Uterus (tissue), 2 donors: ENCODE results near the gene G6PC3.

Experiments
- POLR2A ChIP-seq, 2 donors: fragments of 450-650 bp; IDR thresholded peaks; one replicate each; pipeline ENCODE4 v1.6.1; 2016; ENCODE audit warnings: antibody characterized with exemption in 2 of 2, mild to moderate bottlenecking in 1 of 2, moderate library complexity in 1 of 2
- TF ChIP-seq, protein P1 (sequence below), 4 experiments: fragments of 200-600 bp in 2 of 4; fragments of 450-650 bp in 2 of 4; sonication (generic) in 2 of 4; IDR thresholded peaks; one replicate each; pipeline ENCODE4 v1.5.1; 2016 to 2019; ENCODE audit warnings: antibody characterized with exemption in 4 of 4, mild to moderate bottlenecking in 2 of 4, moderate library complexity in 1 of 4

DNA sequence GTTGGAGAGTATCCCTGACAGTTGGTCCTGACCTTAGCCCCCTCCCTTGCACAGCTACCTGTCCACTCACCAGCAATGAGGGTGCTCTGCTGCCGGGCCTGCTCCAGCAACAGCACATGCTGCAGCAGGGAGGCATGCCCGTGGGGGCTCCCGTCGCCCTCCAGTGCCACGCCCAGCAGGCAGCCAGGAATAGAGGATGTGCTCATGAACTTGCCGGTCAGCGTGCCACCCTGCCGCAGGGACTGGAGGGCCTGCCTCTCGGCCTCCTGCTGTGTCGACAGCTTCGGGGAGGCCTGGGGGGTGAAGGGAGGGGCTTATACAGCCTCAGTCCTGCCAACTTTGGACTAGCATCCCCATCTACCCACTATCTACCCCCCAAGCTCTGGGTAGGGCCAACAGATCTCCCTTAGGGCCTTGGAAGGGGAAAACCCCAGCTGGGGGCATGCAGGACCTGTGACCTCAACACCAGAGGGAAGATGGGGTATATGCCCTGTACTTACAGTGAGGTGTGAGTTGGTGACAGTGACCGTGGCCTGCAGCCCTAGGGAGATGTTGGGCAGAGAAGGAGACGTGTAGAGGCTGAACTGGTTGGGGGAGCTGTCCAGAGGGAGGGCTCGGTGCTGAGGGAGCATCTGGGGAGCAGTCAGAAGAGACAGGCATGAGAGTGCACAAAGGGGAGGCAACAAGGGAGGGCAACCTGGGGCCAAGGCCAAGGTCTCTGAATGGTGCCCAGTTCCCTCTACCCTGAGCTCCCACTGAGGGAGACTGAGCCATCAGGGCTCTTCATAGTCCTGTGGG lies 20.9 kb downstream of the G6PC3 start:
- TF ChIP-seq, protein P1, sequence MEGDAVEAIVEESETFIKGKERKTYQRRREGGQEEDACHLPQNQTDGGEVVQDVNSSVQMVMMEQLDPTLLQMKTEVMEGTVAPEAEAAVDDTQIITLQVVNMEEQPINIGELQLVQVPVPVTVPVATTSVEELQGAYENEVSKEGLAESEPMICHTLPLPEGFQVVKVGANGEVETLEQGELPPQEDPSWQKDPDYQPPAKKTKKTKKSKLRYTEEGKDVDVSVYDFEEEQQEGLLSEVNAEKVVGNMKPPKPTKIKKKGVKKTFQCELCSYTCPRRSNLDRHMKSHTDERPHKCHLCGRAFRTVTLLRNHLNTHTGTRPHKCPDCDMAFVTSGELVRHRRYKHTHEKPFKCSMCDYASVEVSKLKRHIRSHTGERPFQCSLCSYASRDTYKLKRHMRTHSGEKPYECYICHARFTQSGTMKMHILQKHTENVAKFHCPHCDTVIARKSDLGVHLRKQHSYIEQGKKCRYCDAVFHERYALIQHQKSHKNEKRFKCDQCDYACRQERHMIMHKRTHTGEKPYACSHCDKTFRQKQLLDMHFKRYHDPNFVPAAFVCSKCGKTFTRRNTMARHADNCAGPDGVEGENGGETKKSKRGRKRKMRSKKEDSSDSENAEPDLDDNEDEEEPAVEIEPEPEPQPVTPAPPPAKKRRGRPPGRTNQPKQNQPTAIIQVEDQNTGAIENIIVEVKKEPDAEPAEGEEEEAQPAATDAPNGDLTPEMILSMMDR (IDR thresholded peaks at IDR 0.05), result no peak
- no peak for TF ChIP-seq POLR2A (IDR thresholded peaks at IDR 0.05)
